GM11168 (cell line): ENCODE measurements around the gene ACKR3.

Experiments used
- in situ Hi-C: fragments of 300-500 bp; cut with MboI; formaldehyde crosslinking; loops from one replicate; pipeline ENCODE4 v1.12.0; 2022; ENCODE audit warnings: low sequenced_read_pairs; ENCODE audit not compliant: unreplicated experiment

The ACKR3 gene

DNA sequence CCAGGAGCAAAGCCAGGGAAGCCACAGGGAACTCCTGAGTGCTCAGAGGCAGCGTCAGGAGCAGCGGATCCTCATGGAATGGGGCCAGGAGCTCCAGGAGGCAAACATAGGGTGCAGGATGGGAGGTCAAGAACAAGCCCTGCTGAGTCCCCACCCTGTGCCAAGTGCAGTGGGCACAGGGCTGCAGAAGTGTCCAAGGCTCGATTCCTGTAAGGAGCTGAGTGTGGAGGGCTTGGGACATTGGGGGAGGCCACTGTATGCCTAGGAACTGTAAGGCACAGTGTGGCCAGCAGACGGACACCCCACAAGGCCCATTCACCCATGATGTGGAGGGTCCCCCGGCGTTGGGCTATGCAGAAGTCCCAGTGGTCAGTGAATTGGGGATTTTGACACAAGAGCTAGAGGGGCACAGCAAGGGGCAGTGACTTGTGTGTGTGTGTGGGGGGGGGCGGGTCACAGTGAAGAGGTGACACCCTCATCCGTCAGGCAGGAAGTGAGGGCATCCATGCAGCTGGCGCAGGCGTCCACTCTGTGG lies 55.6 kb downstream of the ACKR3 start:
- in situ Hi-C loops, result no loop called here

DNA sequence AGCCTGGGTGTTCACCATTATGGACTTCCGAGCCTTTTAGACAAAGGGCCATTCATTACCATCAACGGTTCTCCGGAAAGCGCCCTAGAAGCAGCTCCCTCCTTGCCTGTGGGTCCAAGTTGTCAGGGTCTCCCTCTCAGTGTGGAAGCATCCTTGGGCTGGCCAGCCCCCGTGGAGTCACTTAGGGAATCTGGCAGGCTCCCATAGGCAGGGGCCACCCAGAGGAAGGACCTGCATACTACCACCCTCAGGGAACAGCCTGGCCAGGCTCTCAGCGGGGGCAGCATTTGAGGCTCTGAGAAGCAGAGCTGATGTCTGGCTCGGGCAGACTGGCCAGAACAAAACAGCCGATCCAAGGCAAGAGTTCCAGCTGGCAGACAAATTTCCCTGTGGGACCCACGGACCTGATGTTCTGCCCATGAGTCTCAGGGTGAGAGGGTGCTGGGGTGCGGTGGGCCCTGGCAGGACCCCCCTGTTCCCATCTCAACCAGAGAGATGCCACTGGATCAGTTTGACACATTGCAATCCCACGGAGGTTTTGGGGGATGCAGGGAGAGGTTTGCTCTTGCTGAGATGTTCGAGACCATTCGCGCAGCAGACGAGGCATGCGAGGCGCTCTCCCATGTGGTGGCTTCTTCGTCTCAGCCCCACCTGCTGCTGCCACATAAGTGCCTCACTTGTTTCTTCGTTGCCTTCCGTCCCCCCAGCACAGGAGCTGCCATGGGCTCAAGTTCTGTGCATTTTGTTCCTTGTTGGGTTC lies 56.9 kb downstream of the ACKR3 start:
- in situ Hi-C loops, result no loop called here

DNA sequence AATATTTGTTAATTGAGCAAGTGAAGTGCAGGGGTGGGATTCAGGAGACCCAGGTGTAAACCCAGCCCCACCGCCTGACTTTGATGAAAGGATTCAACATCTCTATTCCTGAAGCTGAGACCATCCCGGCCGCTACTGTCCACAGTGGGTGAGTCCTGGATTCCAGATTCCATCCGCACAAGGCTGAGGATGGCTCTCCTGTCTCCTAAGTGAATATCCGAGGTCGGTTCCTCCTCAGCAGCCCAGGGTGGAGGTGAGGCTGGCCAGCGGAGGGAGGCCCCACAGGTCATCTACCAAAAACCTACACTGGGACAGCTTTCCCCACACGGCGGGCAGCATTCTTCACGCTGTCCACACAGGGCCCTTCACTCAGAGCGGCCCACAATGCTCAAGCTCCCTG lies 57.6 kb downstream of the ACKR3 start:
- in situ Hi-C loops, result no loop called here

DNA sequence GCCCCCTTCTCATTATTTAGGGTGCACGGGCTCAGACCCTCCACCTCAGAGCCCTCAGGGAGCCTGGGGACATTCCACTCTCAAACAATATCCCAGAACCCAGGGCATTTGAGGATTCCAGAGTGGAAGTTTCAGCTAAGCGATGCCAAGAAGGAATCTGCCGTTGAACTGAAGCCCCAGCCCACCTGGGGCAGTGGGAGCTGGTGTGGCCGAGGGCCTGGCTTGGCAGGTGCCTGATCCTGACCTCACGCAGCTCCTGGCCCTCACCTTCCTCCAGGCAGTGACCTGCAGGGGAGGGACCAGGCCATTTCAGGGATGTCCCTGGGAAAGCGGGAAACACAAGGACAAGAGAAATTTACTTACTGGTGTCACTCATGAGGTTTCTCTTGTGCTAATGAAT lies 58.2 kb downstream of the ACKR3 start:
- in situ Hi-C loops, result no loop called here

DNA sequence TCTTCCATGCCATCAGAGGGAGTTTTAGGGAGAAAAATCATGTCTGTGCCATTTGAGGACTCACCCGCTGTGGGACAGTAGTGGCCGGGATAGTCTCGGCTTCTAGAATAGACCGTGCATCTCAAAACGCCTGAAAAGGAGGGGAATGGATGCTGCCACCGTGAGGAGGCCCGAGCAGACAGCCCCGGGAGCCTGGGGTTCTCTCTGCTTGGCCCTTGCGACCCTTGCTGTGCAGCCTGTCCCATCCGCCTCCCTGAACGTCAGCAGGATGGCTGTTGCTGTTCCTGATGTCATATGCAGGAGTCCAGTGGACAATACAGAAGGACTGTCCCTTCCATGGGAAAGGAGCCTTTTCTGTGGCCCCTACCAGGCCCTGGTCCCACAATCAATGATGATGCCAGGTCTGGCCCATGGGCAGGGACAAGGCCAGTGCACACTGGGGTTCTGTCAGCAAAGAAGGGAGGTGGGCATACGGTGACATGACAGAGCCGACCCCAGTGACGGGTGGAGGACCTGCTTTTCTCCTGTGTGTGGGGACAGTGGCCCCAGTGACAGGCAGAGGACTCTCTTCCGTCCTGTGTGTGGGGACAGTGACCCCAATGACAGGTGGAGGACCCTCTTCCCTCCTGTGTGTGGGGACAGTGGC lies 58.8 kb downstream of the ACKR3 start:
- in situ Hi-C loops, result no loop called here

DNA sequence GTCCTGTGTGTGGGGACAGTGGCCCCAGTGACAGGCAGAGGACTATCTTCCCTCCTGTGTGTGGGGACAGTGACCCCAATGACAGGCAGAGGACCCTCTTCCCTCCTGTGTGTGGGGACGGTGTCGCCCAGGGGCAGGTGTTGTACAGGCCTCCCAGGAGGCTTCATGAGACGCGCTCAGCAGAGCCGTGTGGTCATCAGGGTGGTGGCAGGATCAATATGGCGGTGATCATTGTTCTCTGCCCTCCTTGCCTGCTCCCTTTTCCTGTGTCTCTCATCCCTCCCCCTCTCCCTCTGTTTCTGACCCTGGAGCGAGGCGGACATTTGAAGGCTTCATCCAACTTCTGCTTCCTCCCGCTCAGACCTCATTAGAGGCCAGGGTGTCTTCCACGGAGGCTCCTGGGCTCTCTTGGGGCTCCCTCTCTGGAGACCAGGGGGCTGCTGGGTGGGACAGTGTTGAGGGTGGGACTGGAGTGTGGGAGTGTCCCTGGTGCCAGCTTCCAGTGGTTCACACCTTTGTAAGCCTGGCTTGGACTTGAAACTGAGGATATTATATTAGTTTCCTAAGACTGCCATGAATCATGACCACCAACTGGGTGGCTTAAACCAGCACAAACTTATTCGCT lies 59.5 kb downstream of the ACKR3 start:
- in situ Hi-C loops, result no loop called here

DNA sequence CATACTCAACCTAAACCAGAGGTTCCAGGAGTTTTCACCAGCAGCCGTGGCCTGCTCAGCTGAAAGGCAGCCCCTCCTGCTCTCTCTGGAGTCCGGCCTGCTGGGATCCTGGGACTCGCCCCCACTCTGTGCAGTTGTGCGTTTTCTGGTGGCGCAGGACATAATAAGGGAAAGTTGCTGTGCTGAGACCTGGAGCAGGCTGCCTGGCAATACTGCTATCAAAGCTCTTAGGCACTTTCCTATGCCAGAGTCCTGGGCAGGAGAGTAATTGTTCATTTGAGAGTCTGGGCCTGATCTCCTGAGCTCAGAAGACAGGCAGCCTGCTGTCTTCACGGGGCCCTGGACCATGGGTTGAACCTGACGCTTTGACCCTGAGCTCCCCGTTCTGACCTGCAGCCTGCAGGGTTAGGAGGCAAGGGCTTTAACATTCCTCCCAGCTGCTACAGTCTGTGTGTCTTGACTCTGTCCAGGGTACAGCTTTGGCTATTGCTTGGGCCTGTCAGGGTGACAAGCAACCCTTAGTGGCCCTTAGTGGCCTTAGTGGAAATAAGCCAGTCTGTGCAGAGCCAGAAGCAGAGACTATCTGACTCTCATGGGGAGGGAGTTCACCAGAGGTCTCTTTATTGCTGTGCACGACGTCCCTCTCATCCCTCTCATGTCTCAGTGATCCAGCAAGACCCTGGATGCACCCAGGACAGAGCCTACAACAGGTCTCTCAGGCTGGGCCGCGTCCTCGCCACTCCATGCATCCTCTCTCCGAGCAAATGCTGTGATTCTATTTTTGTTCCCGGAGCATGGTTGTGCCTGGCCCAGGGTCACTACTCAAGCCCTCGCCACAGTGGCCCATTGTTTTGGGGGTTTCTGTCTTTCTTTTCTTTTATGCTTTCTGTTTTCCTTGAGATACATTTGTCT lies 60.6 kb downstream of the ACKR3 start:
- in situ Hi-C loops, result no loop called here

DNA sequence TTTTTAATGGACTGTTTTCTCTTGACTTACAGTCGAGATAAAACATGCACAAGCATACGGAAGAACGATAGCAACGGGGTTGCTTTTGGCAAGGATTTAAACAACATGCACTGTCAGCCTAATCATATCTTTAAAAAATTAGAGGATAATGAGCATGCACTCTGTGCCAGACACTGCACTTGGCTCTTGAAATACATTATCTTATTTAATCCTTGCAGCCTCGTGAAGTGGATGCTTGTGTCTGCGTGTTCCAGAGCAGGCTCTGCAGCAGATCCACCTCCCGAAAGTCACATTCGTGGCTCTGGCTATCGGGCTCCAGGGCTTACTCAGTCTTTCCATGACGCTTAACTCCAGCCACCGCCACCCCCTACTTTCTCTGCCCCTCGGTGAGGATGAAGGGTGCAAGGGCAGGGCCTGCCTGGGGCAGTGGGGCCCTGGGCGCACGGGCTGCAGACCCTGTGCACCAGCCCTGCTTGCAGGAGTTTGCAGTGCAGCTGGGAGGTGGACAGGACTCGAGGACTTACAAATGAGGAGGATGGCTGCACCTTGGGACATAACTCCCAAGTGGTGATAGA lies 61.7 kb downstream of the ACKR3 start:
- in situ Hi-C loops, result no loop called here

GRCh38 chr2:236631856-236632291 lies 62.2 kb downstream of the ACKR3 start:
- in situ Hi-C loops, result no loop called here
